OCI-LY7 (cell line): Measurements from ENCODE around the gene MAGI1.

Experiments
- EZH2phosphoT487 ChIP-seq: fragments of 200-600 bp; sonication (generic); IDR thresholded peaks from 2 replicates; pipeline ENCODE4 v1.6.1; 2018; ENCODE audit warnings: low read depth, borderline replicate concordance, mild to moderate bottlenecking, mixed run types, antibody characterized with exemption, low read length, moderate library complexity, mixed read lengths
- TF ChIP-seq, protein P1 (sequence below): fragments of 200-600 bp; sonication (generic); conservative IDR thresholded peaks from 2 replicates; pipeline ENCODE4 v1.5.1; 2014; ENCODE audit warnings: mild to moderate bottlenecking, antibody characterized with exemption, low read length, moderate library complexity, mixed read lengths

GRCh38 chr3:65658401-65658800, 380.3 kb downstream of the MAGI1 start:
- TF ChIP-seq, protein P1, sequence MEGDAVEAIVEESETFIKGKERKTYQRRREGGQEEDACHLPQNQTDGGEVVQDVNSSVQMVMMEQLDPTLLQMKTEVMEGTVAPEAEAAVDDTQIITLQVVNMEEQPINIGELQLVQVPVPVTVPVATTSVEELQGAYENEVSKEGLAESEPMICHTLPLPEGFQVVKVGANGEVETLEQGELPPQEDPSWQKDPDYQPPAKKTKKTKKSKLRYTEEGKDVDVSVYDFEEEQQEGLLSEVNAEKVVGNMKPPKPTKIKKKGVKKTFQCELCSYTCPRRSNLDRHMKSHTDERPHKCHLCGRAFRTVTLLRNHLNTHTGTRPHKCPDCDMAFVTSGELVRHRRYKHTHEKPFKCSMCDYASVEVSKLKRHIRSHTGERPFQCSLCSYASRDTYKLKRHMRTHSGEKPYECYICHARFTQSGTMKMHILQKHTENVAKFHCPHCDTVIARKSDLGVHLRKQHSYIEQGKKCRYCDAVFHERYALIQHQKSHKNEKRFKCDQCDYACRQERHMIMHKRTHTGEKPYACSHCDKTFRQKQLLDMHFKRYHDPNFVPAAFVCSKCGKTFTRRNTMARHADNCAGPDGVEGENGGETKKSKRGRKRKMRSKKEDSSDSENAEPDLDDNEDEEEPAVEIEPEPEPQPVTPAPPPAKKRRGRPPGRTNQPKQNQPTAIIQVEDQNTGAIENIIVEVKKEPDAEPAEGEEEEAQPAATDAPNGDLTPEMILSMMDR: no peak
- no peak for TF ChIP-seq EZH2phosphoT487
